ENCODE results near the gene ELOA. TPM values are rescaled to one million over a fixed set of nuclear protein-coding genes. Genes with fewer than 3 reads are reported as not detected.

Gene ELOA
- total and polyA plus RNA-seq, 9 of the 15 experiments (the other 6 are each of a cell fraction or from before 2014, with no cell fraction given): 31.9 to 98.6 (median 61.3) TPM

GRCh38 chr1:23772049-23772853, 29.0 kb downstream of the ELOA start (continued):
- TF ChIP-seq CHD7 (IDR thresholded peaks at IDR 0.05; ENCODE audit: low read depth, low read length): no peak
- no peak for TF ChIP-seq ZBTB5 (IDR thresholded peaks at IDR 0.05)
- no peak for TF ChIP-seq ZNF165 (CRISPR knock-in tag; IDR thresholded peaks at IDR 0.05; ENCODE audit: borderline replicate concordance)
- TF ChIP-seq KHSRP (IDR thresholded peaks at IDR 0.05): no peak
- no peak for TF ChIP-seq FOXJ2 (tag; IDR thresholded peaks at IDR 0.05)
- no peak for TF ChIP-seq ZNF239 (CRISPR knock-in tag; IDR thresholded peaks at IDR 0.05)
- TF ChIP-seq CBX1 (IDR thresholded peaks at IDR 0.05; ENCODE audit: low read depth): no peak
- TF ChIP-seq KLF10 (CRISPR knock-in tag; IDR thresholded peaks at IDR 0.05): no peak
- TF ChIP-seq CUX1 (CRISPR knock-in tag; IDR thresholded peaks at IDR 0.05): no peak

Data from K562 (cell line).